ELR (cell line): ENCODE results near the gene NOVA2.

ENCODE experiments used
- DNase-seq: peaks from one replicate; pipeline ENCODE4 v3.0.0-alpha.2; 2015; ENCODE audit warnings: low read depth

The NOVA2 gene

GRCh38 chr19:45889210-45889885 lies 84.3 kb downstream of the NOVA2 start:
- DNase-seq, result no peak

DNA sequence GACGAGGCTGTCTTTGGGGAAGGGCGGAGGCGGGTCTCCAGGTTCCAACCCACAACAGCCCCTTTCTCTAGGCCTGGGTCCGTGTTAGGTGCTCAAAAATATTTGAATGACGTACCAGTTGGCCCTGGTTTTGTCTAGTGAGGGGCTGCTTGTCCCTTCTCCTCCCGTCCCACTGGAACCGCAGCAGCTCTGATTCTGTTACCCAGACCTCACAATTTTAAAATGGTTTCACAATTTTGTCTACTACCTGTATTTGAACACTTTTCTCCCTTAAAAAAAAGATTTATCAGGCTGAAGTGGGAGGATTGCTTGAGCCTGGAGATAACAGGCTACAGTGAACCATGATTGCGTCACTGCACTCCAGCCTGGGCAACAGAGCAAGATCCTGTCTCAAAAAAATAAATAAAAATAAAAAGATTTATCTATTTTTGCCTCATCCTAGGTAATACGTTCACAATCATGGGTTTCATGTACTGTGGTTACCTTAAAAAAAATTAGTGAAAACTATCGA lies 86.4 kb downstream of the NOVA2 start:
- DNase-seq, result no peak

DNA sequence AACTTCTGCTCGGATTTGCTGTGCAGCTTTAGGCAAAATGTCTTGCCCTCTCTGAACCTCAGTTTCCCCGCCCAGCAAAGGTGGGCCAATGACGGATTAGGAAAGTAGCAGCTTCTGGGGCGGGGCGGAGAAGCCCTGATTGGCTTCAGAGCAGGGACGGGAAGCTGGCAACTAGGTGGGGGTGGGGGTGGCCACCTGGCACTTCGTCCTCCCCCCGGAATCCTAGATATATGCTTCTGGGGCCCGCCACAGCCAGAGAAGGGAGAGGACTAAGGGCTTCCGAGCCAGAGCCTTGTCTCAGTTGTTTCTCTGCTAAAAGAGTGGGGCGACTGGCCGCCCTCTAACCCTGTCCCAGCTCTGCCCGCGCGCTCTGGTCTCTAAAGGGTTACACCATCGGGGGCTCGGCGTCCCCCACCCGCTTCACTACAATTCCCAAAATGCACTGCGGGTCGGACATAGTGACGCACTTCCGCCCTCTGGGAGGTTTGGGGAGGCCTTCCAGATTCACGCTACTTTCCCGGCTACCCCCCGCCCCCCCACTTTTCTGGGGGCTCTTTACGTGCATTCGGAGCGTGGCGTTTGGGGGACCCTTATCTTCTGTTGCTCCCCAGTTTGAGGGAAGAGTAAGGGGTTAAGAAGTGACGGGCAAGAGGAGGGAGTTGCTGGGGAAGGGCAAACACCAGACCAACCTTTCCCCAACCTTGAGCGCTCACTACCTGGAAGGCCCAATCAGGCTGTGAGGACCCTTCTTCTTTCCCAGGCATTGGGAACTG lies 87.1 kb downstream of the NOVA2 start:
- DNase-seq, result peak; percentile 94

DNA sequence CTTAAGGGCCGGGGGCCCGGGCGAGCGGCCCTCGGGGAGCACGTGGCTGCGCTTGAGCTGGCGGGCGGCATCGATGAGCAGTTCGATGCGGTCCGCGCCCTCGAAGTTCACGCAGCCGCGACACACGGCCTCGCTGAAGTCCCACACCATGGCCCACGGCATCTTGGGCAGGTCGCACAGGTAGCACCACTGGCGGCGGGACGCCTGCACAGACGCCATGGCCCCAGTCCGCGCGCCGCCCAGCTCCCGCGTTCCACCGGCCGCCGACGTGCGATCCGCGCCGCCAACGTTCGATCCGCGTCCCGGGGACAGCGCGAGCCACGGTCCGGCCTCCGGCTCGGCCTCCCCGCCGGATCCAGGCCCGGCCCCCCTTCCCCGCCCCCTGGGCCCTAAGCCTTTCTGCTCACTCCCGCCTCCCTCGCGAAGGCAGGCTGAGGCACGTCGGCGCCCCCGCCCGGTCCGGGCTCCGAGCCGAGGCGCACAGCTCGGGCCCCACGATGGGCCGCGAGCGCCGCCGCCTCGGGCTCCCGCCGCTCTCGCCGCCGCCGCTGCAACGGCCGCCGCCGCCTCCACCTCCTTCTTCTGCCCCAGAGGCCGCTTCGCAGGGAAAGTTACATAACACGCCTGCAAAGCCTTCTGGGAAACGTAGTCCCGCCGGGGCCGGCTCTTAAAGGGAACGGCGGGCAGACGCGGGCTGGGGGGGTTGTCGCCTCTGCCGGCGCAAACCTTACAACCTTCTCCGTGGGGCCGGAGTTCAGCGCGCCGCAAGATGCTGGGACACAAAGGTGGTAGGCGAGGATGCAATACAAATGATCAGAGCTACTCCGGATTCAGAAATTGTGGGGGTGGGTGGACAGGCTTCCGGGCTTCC lies 87.9 kb downstream of the NOVA2 start, which contains the start of gene IRF2BP1:
TSS of gene IRF2BP1 (minus strand) at position 586 of the 871 bp plus-strand sequence. CDS start at position 219, 367 bp downstream.
- DNase-seq, result peak; percentile 94

DNA sequence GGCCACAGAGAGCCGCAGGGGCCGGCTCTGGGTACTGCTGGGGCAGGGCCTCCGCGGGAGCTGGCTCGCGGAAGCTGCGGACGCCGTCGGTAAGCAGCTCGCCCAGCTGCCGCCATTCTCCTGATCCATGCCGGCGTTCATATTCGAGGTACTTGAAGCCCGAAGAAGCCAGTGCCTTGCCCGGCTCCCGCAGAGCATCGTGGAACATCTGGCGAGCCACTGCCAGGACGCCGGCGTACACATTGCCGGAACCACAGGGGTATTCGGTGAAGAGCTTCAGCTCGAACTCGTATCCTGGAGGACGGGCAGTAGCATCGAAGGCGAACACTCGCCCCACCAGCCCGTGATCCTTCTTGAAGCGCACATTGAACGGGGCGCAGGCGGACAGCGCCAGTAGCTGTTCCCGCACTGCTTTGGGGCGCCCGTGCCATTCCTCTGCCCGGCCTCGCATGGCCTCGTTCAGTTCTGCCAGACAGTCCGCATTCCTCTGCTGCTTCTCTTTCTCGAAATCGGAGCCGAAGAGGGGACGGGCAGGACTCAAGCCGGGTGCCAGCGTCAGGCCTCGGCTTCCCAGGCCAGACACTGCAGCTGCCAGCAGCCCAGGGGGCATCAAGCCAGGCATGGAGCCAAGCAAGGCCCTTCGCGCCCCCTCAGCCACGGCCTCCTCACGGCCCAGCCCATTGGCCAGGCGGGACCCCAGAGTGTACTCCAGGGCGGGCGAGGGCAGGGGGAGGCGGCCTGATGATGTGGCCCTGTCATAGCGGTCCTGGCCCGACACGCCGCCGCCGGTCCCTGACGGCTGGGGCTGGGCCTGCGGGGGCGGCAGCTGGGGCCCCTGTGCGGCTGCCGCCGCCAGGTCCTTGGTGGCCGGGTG lies 88.7 kb downstream of the NOVA2 start:
- DNase-seq, result no peak

DNA sequence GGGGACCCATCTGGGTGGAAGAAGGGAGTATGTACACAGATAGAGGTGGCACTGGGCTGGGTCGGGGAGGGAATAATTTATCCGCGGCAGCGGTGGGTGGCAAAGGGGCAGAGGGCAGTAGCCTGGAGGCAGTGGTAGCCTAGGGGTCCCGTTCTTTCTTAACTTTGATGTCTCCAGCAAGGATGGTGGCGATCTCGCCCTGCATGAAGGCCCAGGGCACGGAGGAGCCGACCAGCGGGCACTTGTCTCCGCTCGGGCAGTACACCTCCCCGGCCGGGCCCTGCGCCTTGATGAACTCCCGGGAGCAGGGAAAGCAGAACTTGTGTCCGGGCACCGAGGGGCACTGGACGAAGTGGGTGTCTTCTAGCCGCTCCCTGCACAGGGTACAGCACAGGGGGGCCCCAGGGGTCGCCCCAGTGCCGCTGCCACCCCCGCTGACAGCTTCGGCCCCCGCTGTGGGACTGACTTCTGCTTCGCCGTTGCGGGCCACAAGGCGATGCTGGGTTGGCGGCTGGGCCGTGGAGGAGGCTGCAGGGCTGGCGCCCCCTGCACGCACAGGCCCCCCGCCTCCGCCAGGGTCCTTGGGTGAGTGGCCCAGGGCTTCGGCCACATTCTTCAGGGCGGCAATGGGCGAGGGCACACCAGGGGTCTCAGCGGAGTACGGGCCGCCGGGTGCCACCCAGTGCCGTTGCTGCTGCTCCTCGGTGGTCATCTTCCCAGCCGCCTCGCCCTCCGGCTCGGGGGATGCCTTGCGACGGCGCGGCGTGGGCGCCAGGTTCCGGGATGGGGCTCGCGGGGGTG lies 89.6 kb downstream of the NOVA2 start:
- DNase-seq, result no peak
